ENCODE data around the gene CEP76.

CEP76 gene

GRCh38 chr18:12749121-12749520 lies 46.6 kb upstream of the CEP76 start:
- no peak overlapping the region for H3K4me3 ChIP-seq (replicated peaks; ENCODE audit: low read depth, low read length)
- TF ChIP-seq CTCF (IDR thresholded peaks at IDR 0.05; ENCODE audit: low read depth, low read length, missing control alignments), result no peak
- no peak for DNase-seq (ENCODE audit: extremely low read depth, low read depth)

- no peak overlapping the region for H3K4me3 ChIP-seq (replicated peaks; ENCODE audit: low read depth, low read length)
- no peak for TF ChIP-seq CTCF (IDR thresholded peaks at IDR 0.05; ENCODE audit: low read depth, low read length, missing control alignments)
- DNase-seq (ENCODE audit: extremely low read depth, low read depth), result no peak
These were observed 46.1 kb upstream of the CEP76 start for GRCh38 chr18:12748671-12749070.

GRCh38 chr18:12747530-12748315 lies 45.2 kb upstream of the CEP76 start:
- DNase-seq (ENCODE audit: extremely low read depth, low read depth), result no peak
- no peak overlapping the region for H3K4me3 ChIP-seq (replicated peaks; ENCODE audit: low read depth, low read length)
- TF ChIP-seq CTCF (IDR thresholded peaks at IDR 0.05; ENCODE audit: low read depth, low read length, missing control alignments), result no peak

GRCh38 chr18:12745095-12745795 lies 42.7 kb upstream of the CEP76 start:
- H3K4me3 ChIP-seq (replicated peaks; ENCODE audit: low read depth, low read length), result no peak overlapping the region
- DNase-seq (ENCODE audit: extremely low read depth, low read depth), result no peak
- TF ChIP-seq CTCF (IDR thresholded peaks at IDR 0.05; ENCODE audit: low read depth, low read length, missing control alignments), result no peak

- no peak overlapping the region for H3K4me3 ChIP-seq (replicated peaks; ENCODE audit: low read depth, low read length)
- TF ChIP-seq CTCF (IDR thresholded peaks at IDR 0.05; ENCODE audit: low read depth, low read length, missing control alignments), result peak; percentile 47
- peak; percentile 47 for DNase-seq (ENCODE audit: extremely low read depth, low read depth)
These were observed 41.6 kb upstream of the CEP76 start for GRCh38 chr18:12744103-12744502.

GRCh38 chr18:12742453-12742852 lies 39.9 kb upstream of the CEP76 start:
- no peak for DNase-seq (ENCODE audit: extremely low read depth, low read depth)
- TF ChIP-seq CTCF (IDR thresholded peaks at IDR 0.05; ENCODE audit: low read depth, low read length, missing control alignments), result no peak
- no peak overlapping the region for H3K4me3 ChIP-seq (replicated peaks; ENCODE audit: low read depth, low read length)

All from HFF-Myc (cell line).